Activated CD4-positive, CD25-positive, alpha-beta regulatory T cell treated with anti-CD3 and anti-CD28 coated beads, Interleukin-2, amount 50 U/mL, for 16 hours (primary cell): ENCODE data around the gene PARD3B.
"Not testable (repeated sequence)": the region's sequence is repeated elsewhere in the genome, so short reads cannot be mapped to it uniquely, and the experiment has no call there.

Experiments
- DNase-seq: peaks from one replicate; pipeline ENCODE4 v3.0.0-alpha.2; 2020; ENCODE audit warnings: low read depth, low spot score

The PARD3B gene

DNA sequence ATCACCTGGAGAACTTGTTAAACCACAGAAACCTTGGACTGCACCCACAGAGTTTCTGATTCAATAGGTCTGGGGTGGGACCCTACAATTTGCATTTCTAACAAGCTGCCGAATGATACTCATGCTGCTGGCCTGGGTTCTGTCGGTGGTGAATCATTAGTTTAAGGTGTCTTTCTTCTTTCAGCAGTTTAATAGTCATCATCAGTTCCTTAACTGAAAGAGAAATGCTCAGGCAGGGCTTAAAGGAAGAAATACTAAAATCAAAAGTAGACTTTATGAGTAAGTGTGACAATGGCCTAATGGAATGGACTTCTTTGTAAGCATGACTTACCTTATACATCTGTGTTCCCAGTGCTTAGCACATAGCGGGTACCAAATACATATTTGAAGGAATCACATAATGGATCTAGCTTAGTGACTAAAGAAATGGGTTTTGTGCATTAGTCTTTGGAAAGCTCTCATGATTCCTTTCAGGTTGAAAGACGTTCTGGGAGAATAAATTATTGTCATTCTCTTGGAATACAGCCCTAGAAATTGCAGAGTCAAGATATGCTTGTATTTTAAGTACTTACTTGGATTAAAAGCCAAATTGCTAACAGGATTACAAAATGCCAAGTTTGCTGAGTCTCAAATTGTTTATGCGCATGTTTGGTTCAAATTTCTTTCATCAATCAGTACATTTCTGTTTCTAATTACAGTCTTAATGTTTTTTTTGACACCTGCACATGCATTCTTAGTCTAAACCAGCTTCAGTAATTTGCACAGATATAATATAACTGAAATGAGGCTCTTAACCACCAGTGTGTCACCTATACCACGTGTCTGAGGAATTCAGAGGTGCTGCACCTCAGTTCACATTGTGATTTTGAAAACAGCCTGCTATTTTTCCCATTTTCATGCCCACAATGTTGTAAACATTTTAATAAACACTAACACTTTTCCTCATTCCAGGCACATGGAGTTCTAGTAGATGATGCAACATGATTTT is 916.7 kb downstream of the PARD3B start:
- DNase-seq: no peak

DNA sequence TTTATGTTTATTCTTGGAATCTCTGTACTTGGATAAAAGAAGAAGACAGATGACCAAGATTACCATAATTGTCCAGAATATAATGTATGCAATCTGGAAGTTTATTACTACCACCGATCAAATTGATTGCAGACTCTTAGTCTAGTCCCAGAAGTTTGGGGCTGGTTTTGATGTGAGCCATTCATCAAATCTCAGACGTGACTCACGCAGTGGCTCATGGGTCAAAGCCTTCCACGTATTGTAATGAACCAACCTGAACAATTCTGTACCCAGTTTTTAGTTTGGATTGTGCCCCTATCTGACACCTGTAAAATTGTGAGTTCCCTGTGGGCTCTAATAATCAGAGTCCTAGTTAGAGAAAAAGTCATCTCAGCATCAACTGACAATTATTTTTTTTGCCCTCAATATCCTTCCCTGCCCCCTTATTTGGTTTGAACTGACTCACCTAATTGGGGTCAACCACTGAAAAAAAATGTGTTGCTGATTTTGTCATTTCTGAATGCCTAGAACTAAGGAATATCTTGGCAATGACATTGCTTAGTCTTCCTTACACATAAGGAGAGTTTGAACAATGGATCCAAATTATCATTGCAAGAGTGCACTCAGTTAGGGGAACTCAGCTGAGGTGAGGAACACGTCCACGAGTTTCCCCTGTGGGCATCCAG is 917.5 kb downstream of the PARD3B start:
- DNase-seq: no peak

DNA sequence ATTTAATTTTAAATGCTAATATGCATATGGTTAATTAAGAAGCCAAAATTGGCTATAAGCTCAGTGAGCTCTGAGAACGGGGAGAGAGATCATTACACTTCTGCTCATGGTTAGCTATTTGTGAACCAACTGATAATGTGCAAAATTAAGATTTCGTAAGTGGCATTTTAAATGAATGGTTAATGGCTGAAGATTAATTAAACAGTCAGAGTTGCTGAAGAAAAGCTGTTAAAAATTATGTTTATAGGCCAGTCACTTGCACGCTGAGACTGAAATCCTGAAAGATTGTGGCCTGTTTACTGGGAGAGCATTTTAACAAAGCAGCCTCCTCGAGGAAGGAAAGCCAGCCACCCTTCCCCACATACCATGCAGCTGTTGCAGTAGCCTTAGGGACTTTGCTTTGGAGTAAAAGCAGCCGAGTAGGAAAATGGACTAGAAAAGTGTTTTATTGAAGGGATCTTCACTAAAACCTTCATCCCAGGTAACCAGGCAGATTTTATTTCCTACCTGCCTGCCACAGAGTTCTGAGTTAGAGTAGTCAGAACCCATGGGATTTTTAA is 918.3 kb downstream of the PARD3B start:
- no peak for DNase-seq

DNA sequence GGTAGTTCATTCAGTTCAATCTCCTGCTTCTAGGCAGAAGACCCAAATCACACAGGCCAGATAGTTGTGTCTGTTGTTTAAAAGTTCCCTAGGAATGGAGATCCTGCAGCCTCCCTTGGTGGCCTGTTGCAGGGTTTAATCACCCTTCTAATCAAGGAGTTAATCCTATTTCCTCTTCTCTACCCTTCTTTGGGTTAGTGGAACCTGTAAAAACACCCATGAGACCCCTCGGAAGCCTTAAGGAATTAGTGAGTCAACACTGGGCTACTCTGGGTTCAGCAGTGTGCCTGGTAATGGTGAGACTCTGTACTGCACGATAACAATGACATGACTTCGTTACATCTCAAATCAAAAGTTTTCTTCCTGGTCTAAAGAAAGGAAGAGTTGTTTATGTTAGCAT is 919.4 kb downstream of the PARD3B start:
- no peak for DNase-seq

GRCh38 chr2:205465791-205466190 is 920.5 kb downstream of the PARD3B start:
- DNase-seq: no peak

- no peak for DNase-seq
These were observed 926.5 kb downstream of the PARD3B start for GRCh38 chr2:205471776-205472175.

DNA sequence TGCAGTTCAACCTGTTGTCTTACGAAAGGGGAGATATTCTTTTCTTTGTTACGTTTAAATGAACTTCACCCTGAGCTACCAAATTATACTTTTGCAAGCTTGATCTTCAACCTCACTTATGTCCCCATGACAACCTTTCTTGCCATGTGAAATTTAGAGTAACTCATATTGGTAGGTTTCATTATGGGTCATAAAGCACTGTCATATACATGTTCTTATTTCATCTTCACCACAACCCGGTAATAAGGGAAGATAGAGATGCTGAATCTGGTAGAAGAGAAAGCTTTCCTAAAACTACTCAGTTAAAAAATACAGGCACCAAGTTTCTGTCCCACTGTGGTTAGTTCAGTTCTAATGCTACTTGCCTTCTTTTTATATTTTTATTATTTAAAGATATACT is 928.5 kb downstream of the PARD3B start:
- DNase-seq: no peak

DNA sequence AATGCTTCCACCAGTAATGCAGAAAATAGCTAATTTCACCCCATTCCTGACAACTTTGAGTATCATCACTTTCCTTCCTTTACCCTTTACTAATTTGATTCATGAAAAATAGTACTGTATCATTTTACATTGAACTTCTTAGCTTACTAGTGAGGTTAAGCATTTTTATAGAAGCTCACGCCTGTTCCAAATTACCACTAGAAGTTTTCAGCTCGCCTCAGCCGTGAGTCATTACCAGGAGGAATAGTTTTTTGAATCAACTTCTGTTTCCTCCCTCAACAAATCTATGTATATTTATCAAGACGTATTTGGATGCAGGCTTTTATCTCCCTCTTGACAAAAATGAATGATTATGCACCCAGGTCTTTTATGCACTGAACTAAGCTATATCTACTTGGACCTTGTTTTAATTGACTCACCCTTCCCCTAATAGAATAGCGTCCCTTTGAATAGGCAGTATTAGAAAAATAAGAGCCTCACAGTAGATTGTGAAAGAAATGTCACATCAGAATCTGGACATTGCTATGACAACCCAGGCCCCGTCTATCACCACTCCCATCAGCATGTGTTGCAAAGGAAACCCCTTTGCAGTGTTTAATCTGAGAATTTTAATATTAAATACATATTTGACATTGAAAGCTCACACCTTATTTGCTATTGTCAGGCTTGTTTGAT is 929.6 kb downstream of the PARD3B start:
- DNase-seq: no peak

GRCh38 chr2:205475416-205475768 is 930.1 kb downstream of the PARD3B start:
- no peak for DNase-seq

GRCh38 chr2:205477016-205477705 is 931.9 kb downstream of the PARD3B start:
- no peak for DNase-seq

DNA sequence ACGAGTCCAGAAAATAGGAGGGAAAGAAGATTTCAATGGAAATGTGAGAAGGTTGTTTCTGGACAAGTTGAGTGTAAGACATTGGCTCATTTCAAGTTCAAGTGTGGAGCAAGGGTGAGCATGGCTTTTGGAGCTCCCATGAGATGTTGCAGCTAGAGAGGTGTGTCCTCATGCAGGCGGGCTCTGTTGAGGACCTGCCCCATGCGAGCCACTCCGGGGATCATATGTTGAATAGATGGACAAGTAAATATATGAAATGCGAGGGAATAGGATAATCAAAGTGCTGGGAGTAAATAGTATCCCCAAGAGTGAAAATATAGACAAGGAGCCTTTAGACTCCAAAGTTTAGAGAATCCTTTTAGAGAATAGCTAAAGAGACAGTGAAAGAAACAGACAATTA is 936.6 kb downstream of the PARD3B start:
- DNase-seq: no peak

DNA sequence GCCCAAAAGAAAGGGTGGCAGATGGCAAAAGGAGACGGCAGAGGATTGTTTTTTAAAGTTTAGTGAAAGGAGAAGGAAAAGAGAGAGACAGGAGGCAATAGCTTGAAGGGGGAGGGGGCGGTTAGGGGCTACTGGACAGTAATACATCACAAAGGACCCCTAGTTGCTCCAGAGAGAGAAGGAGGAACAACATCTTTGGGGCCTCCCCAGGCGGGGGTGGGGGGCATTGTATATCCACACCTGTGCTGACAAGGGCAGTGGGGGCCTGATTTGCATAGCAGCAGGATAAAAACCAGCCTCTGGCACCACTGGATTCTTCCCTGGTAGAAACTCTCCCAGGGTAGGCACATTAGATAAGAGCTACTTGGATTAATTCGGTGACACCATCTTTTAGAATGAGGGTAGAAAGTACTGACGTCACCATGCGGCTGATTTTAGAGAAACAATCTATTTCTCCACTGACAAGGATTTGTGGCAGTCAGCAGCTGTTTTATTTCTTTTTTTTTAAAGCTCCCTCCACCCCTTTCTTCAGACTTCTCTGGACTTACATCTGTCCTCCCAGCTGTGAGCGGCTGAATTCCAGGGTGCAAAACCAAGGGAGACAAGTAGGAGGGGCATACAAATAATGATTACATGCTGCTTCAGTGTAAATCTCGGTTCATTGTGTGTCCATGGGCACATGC is 937.3 kb downstream of the PARD3B start:
- no peak for DNase-seq

- no peak for DNase-seq
These were observed 937.8 kb downstream of the PARD3B start for GRCh38 chr2:205483095-205483494.

- DNase-seq: no peak
These were observed 938.9 kb downstream of the PARD3B start for GRCh38 chr2:205484215-205484614.

DNA sequence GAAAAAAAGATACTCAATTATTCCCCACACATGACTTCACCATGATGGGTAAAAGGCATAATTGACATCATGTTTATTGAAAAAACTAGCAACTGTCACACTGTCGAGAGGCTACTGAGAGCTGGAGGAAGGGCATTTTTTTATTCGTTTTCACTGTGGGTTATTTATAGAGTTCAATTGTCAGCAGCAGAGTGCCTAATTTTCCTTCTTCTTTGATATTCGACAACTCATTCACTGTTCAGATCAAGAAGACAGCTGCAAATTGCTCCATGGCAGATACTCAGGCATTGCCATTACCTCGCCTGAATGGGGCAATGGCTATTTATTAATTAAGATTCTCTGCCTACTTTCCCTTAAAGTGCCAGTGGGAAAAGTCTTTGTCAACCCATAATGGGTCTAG is 939.5 kb downstream of the PARD3B start:
- no peak for DNase-seq

DNA sequence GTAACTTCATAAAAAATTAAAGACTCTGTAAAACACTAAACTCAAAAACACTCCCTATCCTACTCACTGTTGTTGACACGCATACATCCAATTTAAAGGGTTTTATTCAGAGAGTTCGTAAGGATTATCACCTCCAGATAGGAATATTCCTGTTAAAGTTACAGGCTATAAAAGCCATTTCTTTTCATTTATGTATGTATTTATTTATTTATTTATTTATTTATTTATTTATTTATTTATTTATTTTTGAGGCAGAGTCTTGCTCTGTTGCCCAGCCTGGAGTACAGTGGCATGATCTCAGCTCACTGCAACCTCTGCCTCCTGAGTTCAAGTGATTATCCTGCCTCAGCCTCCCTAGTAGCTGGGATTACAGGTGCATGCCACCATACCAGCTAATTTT is 948.3 kb downstream of the PARD3B start:
- not testable (repeated sequence) for DNase-seq

GRCh38 chr2:205494537-205495235 is 949.4 kb downstream of the PARD3B start:
- DNase-seq: no peak

GRCh38 chr2:205495819-205496218 is 950.5 kb downstream of the PARD3B start:
- DNase-seq: no peak

DNA sequence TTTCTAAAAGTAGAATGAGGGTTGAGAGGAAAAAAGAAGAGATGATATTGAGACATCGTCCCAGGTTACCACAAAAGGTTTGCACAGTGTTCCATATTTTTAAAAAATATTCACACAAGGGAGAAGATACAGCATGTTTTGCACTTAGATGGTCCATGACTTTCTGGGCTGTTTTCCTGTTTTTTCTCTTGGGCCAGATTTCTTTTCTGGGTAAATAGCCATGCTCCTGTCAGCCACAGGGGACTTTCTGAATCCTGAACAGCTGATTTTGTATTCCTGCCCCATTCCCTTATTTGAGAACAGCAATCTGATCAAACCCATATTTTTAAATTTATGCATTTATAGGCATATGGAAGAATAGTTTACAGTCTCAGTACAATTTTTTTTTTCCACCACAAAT is 951.1 kb downstream of the PARD3B start:
- no peak for DNase-seq

- no peak for DNase-seq
These were observed 951.5 kb downstream of the PARD3B start for GRCh38 chr2:205496772-205497171.
